CD4-positive, alpha-beta T cell (primary cell): ENCODE measurements around the gene SLC19A3. TPM values are rescaled to one million over a fixed set of nuclear protein-coding genes. Genes with fewer than 3 reads are reported as not detected.
"Not testable (repeated sequence)": the region's sequence is repeated elsewhere in the genome, so short reads cannot be mapped to it uniquely, and the experiment has no call there.

Experiments used
- ATAC-seq: fragments of 200-7000 bp; cut with Tn5 transposase; one replicate; pipeline ENCODE4 v1.10.0; 2022; ENCODE audit warnings: mild to moderate bottlenecking; ENCODE audit not compliant: poor library complexity
- CTCF ChIA-PET: fragments of 350-600 bp; sonication (Branson Sonifier 250); formaldehyde crosslinking; loops from one replicate; lab custom pipeline; 2021; ENCODE audit warnings: antibody characterized with exemption, inconsistent platforms; lab: Charles Lee
- POLR2A ChIA-PET: fragments of 350-600 bp; sonication (Branson Sonifier 250); formaldehyde crosslinking; loops from one replicate; lab custom pipeline; 2021; ENCODE audit warnings: antibody characterized with exemption, inconsistent platforms; lab: Charles Lee
- DNase-seq, 14 experiments: peaks; one replicate each; pipeline ENCODE4 v3.0.0-alpha.2; 2013 to 2020; ENCODE audit warnings: mixed read lengths in 2 of 14
- H3K27ac ChIP-seq, 2 donors: one replicate each; pipeline versions ENCODE4 v1.5.1 to v1.7.0; 2013; ENCODE audit warnings: low read length in 2 of 2, low read depth in 1 of 2, mild to moderate bottlenecking in 1 of 2
- H3K27me3 ChIP-seq, 2 experiments: 1 replicate in 1 of 2; 2 replicates in 1 of 2; pipeline versions ENCODE4 v1.6.1 to v1.7.0; 2013; ENCODE audit warnings: low read length in 2 of 2, control low read depth in 1 of 2, mild to moderate bottlenecking in 1 of 2, moderate library complexity in 1 of 2; ENCODE audit not compliant: insufficient read depth in 2 of 2, control insufficient read depth in 1 of 2
- H3K36me3 ChIP-seq: one replicate; pipeline ENCODE4 v1.6.1; 2013; ENCODE audit warnings: low read length, control low read depth; ENCODE audit not compliant: insufficient read depth
- H3K4me1 ChIP-seq: one replicate; pipeline ENCODE4 v1.6.1; 2013; ENCODE audit warnings: low read length, control low read depth; ENCODE audit not compliant: insufficient read depth
- H3K4me3 ChIP-seq: one replicate; pipeline ENCODE4 v1.5.1; 2013; ENCODE audit warnings: mild to moderate bottlenecking, low read length, moderate library complexity
- H3K9me3 ChIP-seq, 2 experiments: 1 replicate in 1 of 2; 2 replicates in 1 of 2; pipeline versions ENCODE4 v1.6.1 to v1.7.0; 2013; ENCODE audit warnings: low read length in 2 of 2, mild to moderate bottlenecking in 2 of 2, control low read depth in 1 of 2, moderate library complexity in 1 of 2; ENCODE audit not compliant: control insufficient read depth in 1 of 2, insufficient read depth in 1 of 2
- H3K27ac Mint-ChIP-seq: one replicate; pipeline ENCODE4 v1.8.0; 2020; ENCODE audit warnings: mixed read lengths
- H3K27me3 Mint-ChIP-seq: one replicate; pipeline ENCODE4 v1.8.0; 2021; ENCODE audit warnings: mixed read lengths
- H3K36me3 Mint-ChIP-seq: one replicate; pipeline ENCODE4 v1.8.0; 2021; ENCODE audit warnings: low read depth, mixed read lengths
- H3K4me1 Mint-ChIP-seq: one replicate; pipeline ENCODE4 v1.8.0; 2021; ENCODE audit warnings: low read depth, mixed read lengths
- H3K4me3 Mint-ChIP-seq: one replicate; pipeline ENCODE4 v1.8.0; 2020; ENCODE audit warnings: mild to moderate bottlenecking, mixed read lengths
- H3K9me3 Mint-ChIP-seq: one replicate; pipeline ENCODE4 v1.8.0; 2020; ENCODE audit warnings: mixed read lengths
- intact Hi-C, 2 experiments: fragments of 100-400 bp; cut with DNase I in 1 of 2; cut with micrococcal nuclease in 1 of 2; formaldehyde crosslinking; loops; one replicate each; pipeline versions ENCODE4 v1.15.1 to v1.9.0; 2023 to 2025; cut with DNase I, micrococcal nuclease
- total RNA-seq, 174 experiments: library from RNA in 2 of 174; stranded (reverse) in 2 of 174; gene quantifications; one replicate each; pipeline ENCODE4 v1.2.3 and lab custom pipeline; 2021 to 2026
- TF ChIP-seq, protein P1 (sequence below): fragments of 200-600 bp; IDR thresholded peaks from one replicate; pipeline ENCODE4 v1.8.0; 2022; ENCODE audit warnings: antibody characterized with exemption, mild to moderate bottlenecking

Gene SLC19A3
- total RNA-seq, 2 experiments from 2014 or later, result not detected

DNA sequence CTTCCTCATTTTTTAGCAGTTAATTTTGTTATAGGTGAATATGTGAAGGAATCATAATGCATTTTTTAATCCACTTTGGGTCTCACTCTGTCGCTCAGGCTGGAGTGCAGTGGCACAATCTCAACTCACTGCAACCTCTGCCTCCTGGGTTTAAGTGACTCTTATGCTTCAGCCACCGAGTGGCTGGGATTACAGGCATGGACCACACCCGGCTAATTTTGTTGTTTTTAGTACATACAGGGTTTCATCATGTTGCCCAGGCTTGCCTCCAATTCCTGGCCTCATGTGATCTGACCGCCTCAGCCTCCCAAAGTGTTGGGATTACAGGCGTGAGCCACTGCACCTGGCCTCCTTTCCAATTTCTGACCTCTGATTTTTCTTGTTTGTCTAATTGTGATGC is 33.6 kb downstream of the SLC19A3 start:
- intact Hi-C loops, result no loop called here
- H3K4me1 Mint-ChIP-seq, result no peaks in the 10 kb centered on the region
- no peak overlapping the region for H3K4me3 Mint-ChIP-seq
- Histone ChIP-seq H3K36me3 (no peaks in the 10 kb centered on the region), H3K4me1 (no peaks in the 10 kb centered on the region), H3K9me3 (no peaks in the 10 kb centered on the region), H3K27ac (no peak overlapping the region), H3K27me3 (peaks cover 3 to 4% of the 10 kb centered on the region in 2 experiments), H3K4me3 (no peak overlapping the region)
- peaks cover 33% of the 10 kb centered on the region for H3K27me3 Mint-ChIP-seq
- CTCF ChIA-PET, result no interaction called here
- H3K36me3 Mint-ChIP-seq, result no peaks in the 10 kb centered on the region
- TF ChIP-seq, protein P1, sequence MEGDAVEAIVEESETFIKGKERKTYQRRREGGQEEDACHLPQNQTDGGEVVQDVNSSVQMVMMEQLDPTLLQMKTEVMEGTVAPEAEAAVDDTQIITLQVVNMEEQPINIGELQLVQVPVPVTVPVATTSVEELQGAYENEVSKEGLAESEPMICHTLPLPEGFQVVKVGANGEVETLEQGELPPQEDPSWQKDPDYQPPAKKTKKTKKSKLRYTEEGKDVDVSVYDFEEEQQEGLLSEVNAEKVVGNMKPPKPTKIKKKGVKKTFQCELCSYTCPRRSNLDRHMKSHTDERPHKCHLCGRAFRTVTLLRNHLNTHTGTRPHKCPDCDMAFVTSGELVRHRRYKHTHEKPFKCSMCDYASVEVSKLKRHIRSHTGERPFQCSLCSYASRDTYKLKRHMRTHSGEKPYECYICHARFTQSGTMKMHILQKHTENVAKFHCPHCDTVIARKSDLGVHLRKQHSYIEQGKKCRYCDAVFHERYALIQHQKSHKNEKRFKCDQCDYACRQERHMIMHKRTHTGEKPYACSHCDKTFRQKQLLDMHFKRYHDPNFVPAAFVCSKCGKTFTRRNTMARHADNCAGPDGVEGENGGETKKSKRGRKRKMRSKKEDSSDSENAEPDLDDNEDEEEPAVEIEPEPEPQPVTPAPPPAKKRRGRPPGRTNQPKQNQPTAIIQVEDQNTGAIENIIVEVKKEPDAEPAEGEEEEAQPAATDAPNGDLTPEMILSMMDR, result no peak
- no peak overlapping the region for H3K27ac Mint-ChIP-seq
- DNase-seq, result no peak
- no peaks in the 10 kb centered on the region for H3K9me3 Mint-ChIP-seq
- POLR2A ChIA-PET, result no interaction called here
- ATAC-seq, result no peak

DNA sequence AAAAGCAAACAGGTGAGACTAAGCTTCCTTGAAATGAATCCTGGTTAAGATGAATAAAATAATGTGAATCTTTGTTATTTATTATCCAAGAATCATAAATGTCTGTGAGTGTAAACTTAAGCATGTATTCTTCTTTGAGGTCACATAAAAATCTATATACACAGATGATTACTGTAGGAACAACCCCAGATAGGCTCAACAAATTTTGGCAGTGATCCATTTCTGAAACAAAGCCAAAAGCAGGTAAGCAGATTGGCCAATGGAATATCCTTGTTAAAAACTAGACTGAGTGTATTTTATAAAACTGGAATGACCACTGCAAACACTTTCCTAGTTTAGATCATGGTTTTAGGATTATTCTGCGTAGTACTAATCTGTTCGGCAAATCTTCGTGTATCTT is 39.9 kb downstream of the SLC19A3 start:
- H3K27ac ChIP-seq, result no peak overlapping the region
- H3K36me3 Mint-ChIP-seq, result no peaks in the 10 kb centered on the region
- H3K27me3 ChIP-seq, result peaks cover 0 to 2% of the 10 kb centered on the region in 2 experiments
- no peak for ATAC-seq
- H3K4me3 Mint-ChIP-seq, result no peak overlapping the region
- H3K9me3 ChIP-seq, result no peaks in the 10 kb centered on the region
- intact Hi-C loops, result no loop called here
- no peak overlapping the region for H3K4me3 ChIP-seq
- no peaks in the 10 kb centered on the region for H3K9me3 Mint-ChIP-seq
- CTCF ChIA-PET, result no interaction called here
- H3K36me3 ChIP-seq, result no peaks in the 10 kb centered on the region
- no peak for DNase-seq
- TF ChIP-seq, protein P1, result no peak
- H3K4me1 Mint-ChIP-seq, result no peaks in the 10 kb centered on the region
- no peak overlapping the region for H3K27ac Mint-ChIP-seq
- H3K27me3 Mint-ChIP-seq, result peaks cover 12% of the 10 kb centered on the region
- no peaks in the 10 kb centered on the region for H3K4me1 ChIP-seq
- POLR2A ChIA-PET, result no interaction called here

DNA sequence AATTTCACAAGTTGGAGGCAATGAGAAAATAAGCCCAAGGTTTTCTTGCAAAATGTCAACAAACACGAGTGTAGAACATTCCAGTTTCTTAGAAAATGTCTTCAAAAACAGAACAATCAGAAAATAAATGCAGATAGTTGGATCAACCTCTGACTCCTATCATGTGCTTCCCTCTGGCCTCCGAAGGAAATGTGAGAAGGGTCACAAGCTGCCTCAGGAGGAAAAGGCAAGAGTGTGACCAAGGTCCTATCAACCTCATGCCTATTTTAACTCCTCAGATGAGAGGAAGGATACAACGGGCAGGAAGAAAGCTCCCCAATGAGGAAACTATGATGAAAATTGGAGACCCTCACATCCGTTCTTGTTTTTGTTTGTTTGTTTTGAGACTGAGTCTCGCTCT is 43.3 kb downstream of the SLC19A3 start:
- Mint-ChIP-seq H3K27me3 (peaks cover 12% of the 10 kb centered on the region), H3K36me3 (no peaks in the 10 kb centered on the region), H3K9me3 (no peaks in the 10 kb centered on the region), H3K4me1 (no peaks in the 10 kb centered on the region), H3K27ac (no peak overlapping the region), H3K4me3 (no peak overlapping the region)
- DNase-seq, result no peak
- TF ChIP-seq, protein P1, result no peak
- Histone ChIP-seq H3K4me3 (no peak overlapping the region), H3K27me3 (peaks cover 0 to 2% of the 10 kb centered on the region in 2 experiments), H3K27ac (no peak overlapping the region), H3K4me1 (no peaks in the 10 kb centered on the region), H3K36me3 (no peaks in the 10 kb centered on the region), H3K9me3 (no peaks in the 10 kb centered on the region)
- no peak for ATAC-seq
- ChIA-PET CTCF (no interaction called here), POLR2A (no interaction called here)
- intact Hi-C loops, result no loop called here

DNA sequence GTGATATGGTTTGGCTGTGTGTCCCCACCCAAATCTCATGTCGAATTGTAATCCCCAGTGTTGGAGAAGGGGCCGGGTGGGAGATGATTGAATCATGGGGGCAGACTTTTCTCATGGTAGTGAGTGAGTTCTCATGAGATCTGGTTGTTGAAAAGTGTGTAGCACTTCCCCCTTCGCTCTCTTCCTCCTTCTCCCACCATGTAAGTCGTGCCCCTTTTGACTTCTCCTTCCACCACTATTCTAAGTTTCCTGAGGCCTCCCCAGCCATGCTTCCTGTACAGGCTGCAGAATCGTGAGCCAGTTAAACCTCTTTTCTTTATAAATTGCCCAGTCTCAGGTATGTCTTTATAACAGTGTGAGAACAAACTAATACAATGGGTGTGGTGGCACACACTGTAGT is 44.2 kb downstream of the SLC19A3 start:
- H3K27me3 ChIP-seq, ATAC-seq, H3K9me3 ChIP-seq, CTCF ChIA-PET, H3K36me3 Mint-ChIP-seq, H3K36me3 ChIP-seq, H3K4me3 ChIP-seq, DNase-seq, H3K4me1 ChIP-seq, H3K4me3 Mint-ChIP-seq, H3K27ac Mint-ChIP-seq, H3K4me1 Mint-ChIP-seq, POLR2A ChIA-PET, intact Hi-C loops, H3K27ac ChIP-seq, H3K9me3 Mint-ChIP-seq: not testable (repeated sequence)
- H3K27me3 Mint-ChIP-seq, result peaks cover 12% of the 10 kb centered on the region
